GM12878 (cell line): Measurements from ENCODE around the gene HIPK4. TPM values are rescaled to one million over a fixed set of nuclear protein-coding genes. Genes with fewer than 3 reads are reported as not detected.

Source experiments
- BHLHE40 ChIP-seq, 2 experiments: fragments of 450-650 bp in 1 of 2; IDR thresholded peaks; 2 replicates each; pipeline ENCODE4 v1.6.1; 2011 to 2017; ENCODE audit warnings: low read depth in 2 of 2, borderline replicate concordance in 1 of 2, improper control_type of control experiment in 1 of 2, low read length in 1 of 2, mild to moderate bottlenecking in 1 of 2
- EP300 ChIP-seq, 2 experiments: fragments of 150-350 bp in 1 of 2; IDR thresholded peaks; 2 replicates each; pipeline ENCODE4 v1.6.1; 2011 to 2012; ENCODE audit warnings: low read depth in 2 of 2, low read length in 2 of 2, borderline replicate concordance in 1 of 2, improper control_type of control experiment in 1 of 2, inconsistent platforms in 1 of 2; ENCODE audit not compliant: control insufficient read depth in 1 of 2
- FOS ChIP-seq: IDR thresholded peaks from 3 replicates; pipeline ENCODE4 v1.6.1; 2011; ENCODE audit warnings: borderline replicate concordance; ENCODE audit not compliant: insufficient read length; ENCODE audit errors: extremely low read depth
- HDAC6 ChIP-seq: fragments of 200-600 bp; sonication (generic); IDR thresholded peaks from one replicate; pipeline ENCODE4 v1.8.0; 2017; ENCODE audit warnings: antibody characterized with exemption; ENCODE audit not compliant: unreplicated experiment
- IKZF2 ChIP-seq, 2 experiments: fragments of 450-650 bp; IDR thresholded peaks; 2 replicates each; pipeline ENCODE4 v1.6.1; 2017; ENCODE audit warnings: mild to moderate bottlenecking in 2 of 2, moderate library complexity in 2 of 2
- NFYB ChIP-seq: IDR thresholded peaks from 2 replicates; pipeline ENCODE4 v1.6.1; 2011; ENCODE audit warnings: low read depth, mild to moderate bottlenecking, low read length, improper control_type of control experiment, moderate library complexity; ENCODE audit not compliant: insufficient read depth
- POU2F2 ChIP-seq: IDR thresholded peaks from 3 replicates; pipeline ENCODE4 v1.6.1; 2011; ENCODE audit warnings: low read depth, mild to moderate bottlenecking, low read length, borderline replicate concordance
- ZNF207 ChIP-seq: fragments of 450-650 bp; IDR thresholded peaks from 2 replicates; pipeline ENCODE4 v1.6.1; 2014; ENCODE audit warnings: antibody characterized with exemption, mild to moderate bottlenecking, borderline replicate concordance
- ZZZ3 ChIP-seq: IDR thresholded peaks from 2 replicates; pipeline ENCODE4 v1.6.1; 2011; ENCODE audit warnings: low read depth; ENCODE audit not compliant: control insufficient read depth, insufficient read length
- polyA plus RNA-seq, 11 experiments: library from polyadenylated mRNA; depleted of rRNA in 4 of 11; unstranded in 6 of 11; stranded (reverse) in 5 of 11; fragments of >200 nt; fragmentation: Nextera tagmentation in 4 of 11; fragmentation: Illumina TruSeq in 1 of 11; extraction: Ambion mirVana in 4 of 11; extraction: Trizol in 1 of 11; gene quantifications; 1 replicate in 1 of 11; 2 replicates in 10 of 11; pipeline versions ENCODE4 v1.2.1 to v1.2.3, GENCODE V29; 2011 to 2016; ENCODE audit warnings: inconsistent platforms in 2 of 11, missing spikeins in 2 of 11, low read depth in 1 of 11
- total RNA-seq, 4 experiments: library from RNA; depleted of rRNA in 3 of 4; stranded (reverse); fragments of >200 nt in 3 of 4; fragmentation: Illumina TruSeq in 1 of 4; extraction: Trizol in 1 of 4; gene quantifications; 2 replicates each; pipeline versions ENCODE4 v1.2.1 to v1.2.3, GENCODE V29; 2013 to 2021
- TF ChIP-seq, protein P1 (sequence below): IDR thresholded peaks from 2 replicates; pipeline ENCODE4 v1.6.1; 2012; ENCODE audit warnings: low read depth, low read length, improper control_type of control experiment
- TF ChIP-seq, protein P2 (sequence below): fragments of 450-650 bp; IDR thresholded peaks from 2 replicates; pipeline ENCODE4 v1.6.1; 2016; ENCODE audit warnings: mild to moderate bottlenecking
- TF ChIP-seq, protein P3 (sequence below): IDR thresholded peaks from 2 replicates; pipeline ENCODE4 v1.6.1; 2012; ENCODE audit warnings: low read length, inconsistent platforms

HIPK4 gene
- total and polyA plus RNA-seq, 10 of the 15 experiments (the other 5 are each of a cell fraction or from before 2014, with no cell fraction given): 0.07 to 0.13 (median 0.08) TPM; not detected in 7

DNA sequence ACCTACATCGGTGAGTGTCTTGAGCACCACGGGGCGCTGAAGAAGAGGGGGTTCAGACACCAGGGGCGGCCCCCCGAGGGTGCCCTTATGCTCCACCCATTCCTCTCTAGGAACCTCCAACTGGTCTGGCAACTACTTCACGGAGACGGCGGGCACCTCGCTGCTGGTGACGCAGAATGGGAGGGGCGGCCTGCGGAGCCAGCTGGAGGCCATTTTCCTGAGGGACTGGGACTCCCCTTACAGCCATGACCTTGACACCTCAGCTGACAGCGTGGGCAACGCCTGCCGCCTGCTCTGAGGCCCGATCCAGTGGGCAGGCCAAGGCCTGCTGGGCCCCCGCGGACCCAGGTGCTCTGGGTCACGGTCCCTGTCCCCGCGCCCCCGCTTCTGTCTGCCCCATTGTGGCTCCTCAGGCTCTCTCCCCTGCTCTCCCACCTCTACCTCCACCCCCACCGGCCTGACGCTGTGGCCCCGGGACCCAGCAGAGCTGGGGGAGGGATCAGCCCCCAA, 12.1 kb downstream of the HIPK4 start (continued):
- no peak for TF ChIP-seq EP300 (IDR thresholded peaks at IDR 0.05; ENCODE audit: borderline replicate concordance in 1 of 2, control insufficient read depth in 1 of 2, low read depth in 2 of 2, low read length in 2 of 2)
- no peak for TF ChIP-seq ZZZ3
- TF ChIP-seq IKZF2 (IDR thresholded peaks at IDR 0.05): no peak
- TF ChIP-seq NFYB: no peak
- no peak for TF ChIP-seq POU2F2
- TF ChIP-seq, protein P1, sequence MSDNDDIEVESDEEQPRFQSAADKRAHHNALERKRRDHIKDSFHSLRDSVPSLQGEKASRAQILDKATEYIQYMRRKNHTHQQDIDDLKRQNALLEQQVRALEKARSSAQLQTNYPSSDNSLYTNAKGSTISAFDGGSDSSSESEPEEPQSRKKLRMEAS: no peak
- TF ChIP-seq, protein P2, sequence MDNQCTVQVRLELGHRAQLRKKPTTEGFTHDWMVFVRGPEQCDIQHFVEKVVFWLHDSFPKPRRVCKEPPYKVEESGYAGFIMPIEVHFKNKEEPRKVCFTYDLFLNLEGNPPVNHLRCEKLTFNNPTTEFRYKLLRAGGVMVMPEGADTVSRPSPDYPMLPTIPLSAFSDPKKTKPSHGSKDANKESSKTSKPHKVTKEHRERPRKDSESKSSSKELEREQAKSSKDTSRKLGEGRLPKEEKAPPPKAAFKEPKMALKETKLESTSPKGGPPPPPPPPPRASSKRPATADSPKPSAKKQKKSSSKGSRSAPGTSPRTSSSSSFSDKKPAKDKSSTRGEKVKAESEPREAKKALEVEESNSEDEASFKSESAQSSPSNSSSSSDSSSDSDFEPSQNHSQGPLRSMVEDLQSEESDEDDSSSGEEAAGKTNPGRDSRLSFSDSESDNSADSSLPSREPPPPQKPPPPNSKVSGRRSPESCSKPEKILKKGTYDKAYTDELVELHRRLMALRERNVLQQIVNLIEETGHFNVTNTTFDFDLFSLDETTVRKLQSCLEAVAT: no peak
- TF ChIP-seq BHLHE40 (IDR thresholded peaks at IDR 0.05; ENCODE audit: borderline replicate concordance in 1 of 2, low read depth in 2 of 2, low read length in 1 of 2): no peak
- TF ChIP-seq HDAC6: no peak
- TF ChIP-seq ZNF207: no peak
- TF ChIP-seq, protein P3, sequence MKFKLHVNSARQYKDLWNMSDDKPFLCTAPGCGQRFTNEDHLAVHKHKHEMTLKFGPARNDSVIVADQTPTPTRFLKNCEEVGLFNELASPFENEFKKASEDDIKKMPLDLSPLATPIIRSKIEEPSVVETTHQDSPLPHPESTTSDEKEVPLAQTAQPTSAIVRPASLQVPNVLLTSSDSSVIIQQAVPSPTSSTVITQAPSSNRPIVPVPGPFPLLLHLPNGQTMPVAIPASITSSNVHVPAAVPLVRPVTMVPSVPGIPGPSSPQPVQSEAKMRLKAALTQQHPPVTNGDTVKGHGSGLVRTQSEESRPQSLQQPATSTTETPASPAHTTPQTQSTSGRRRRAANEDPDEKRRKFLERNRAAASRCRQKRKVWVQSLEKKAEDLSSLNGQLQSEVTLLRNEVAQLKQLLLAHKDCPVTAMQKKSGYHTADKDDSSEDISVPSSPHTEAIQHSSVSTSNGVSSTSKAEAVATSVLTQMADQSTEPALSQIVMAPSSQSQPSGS: no peak
- no peak for TF ChIP-seq FOS
